Islet of Langerhans (tissue), 1 donor: ENCODE data around the gene CD3G.
"Not testable (repeated sequence)": the region's sequence is repeated elsewhere in the genome, so short reads cannot be mapped to it uniquely, and the experiment has no call there.

Experiments used
- FAIRE-seq: peaks from one replicate; lab custom pipeline; 2011; peaks lifted over from hg19 to GRCh38; lab: Jason Lieb, UNC

The CD3G gene

DNA sequence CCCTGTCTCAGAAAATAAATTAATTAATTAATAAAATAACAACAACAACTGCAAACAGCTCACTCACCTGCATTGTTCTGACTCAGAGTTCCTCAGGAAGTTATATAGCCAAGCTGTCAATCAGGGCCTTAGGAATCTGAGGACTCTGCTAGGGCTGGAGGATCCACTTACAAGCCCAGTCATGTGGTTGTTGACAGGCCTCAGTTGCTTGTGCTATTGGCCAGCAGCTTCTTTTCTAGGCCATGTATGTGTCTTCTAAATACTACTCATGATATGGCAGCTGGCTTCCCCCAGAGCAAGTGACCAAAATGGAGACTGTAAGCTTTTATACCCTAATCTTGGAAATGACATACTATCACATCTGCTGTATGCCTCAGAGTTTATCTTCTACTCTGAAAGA is 36.4 kb downstream of the CD3G start:
- FAIRE-seq, result no peak

DNA sequence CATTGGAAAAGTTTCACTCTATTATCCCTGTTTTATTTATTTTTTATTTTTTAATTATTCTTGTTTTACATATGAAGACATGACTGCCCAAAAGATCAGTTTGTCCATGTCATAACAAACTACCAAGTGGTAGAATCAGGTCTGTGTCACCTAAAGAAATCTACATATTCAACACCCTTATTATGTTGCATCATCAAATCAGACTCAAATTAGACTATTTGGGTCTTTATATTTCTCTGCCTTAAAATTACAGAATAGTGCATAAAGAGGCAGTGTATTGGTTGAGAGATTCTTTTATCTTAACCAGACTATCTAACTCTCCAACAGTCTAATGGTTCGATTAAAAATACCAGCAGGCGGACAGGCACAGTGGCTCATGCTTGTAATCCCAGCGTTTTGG is 38.8 kb downstream of the CD3G start:
- FAIRE-seq, result no peak

DNA sequence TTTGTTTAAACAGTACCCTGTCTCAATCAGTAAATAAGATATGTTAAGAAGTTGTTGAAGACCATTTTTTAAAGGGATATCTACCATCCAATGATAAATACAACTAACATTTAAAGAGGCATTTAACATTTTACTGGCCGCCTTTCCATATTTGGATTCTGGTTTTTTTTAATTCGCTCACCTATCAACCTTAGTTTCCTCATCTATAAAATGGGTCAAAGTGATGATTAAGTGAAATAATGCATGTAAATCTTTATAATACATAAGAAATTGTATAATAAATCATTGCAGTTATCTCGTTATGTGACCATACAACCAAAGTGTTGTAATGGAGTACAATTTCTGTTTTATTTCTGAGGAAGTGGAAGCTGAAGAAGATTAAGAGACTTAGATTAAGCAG is 39.5 kb downstream of the CD3G start:
- no peak for FAIRE-seq

DNA sequence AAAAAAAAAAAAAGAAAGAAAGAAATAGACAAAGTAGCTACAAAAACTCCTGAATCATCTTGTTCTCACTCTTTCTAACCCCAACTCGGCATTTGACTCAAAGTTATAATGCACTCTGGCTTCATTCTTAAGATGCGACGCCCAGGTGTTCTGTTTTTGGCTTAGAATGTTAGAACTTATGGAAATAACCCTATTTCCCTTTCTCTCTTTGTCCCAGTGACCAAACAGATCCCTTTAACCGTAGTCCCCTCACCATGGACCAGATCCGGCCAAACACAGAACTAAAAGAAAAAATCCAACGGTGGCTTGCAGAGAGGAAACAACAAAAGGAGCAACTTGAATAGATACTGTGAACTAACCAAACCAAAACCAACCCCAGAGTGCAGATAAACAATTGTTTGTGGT is 52.0 kb downstream of the CD3G start:
- no peak for FAIRE-seq

DNA sequence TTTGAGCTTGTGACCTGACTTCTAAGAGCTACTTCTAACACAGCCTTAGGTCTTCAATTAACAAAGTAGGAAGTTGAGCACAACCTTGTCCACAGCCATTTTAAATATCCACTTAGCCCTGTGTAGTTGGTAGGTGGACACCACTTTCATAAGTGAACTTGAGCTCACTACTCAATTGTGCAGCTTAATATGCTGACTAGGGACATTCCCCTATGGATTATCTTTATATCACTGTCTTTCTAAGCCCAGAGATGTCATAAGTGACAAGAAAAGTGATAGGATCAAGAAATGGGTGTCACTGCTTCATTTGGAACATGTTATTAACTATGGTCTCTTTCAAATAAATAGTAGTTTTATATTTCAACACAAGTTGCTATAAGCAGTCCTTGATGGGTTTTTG is 53.3 kb downstream of the CD3G start:
- no peak for FAIRE-seq

DNA sequence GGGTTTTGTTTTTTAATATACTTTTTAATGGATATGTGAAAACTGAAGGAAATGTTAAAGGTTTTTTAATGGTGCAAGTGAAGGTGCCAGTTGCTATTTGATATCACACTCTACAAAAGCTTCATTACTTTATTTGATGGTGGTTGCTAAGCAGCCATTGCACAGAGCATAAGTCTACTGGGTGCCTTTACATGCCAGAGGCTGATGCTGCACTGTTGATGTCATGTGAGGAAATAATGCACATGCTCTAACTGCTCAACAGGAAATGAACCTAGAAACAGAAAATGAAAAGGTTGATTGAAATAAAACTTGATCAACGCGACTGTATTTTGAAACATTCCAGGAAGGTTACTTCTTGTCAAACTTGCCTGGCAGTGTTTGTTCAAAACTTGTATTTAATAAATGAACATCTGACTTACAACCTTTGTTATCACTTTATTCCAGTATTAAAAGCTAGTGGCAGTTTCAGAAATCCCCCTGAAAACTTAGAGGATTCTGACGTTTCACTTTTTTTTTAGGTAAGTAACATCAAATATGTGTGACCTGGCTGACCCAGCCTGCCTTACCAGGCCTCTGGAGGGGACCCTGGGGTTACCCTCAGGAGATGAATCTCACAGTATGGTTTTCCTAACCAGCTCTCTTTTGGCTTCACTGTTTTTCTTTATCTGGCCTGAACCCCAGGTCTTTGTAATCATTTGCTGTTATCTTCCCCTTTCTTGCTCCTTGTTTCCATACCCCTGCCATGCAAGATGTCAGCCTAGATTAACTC is 54.8 kb downstream of the CD3G start:
- FAIRE-seq, result no peak

DNA sequence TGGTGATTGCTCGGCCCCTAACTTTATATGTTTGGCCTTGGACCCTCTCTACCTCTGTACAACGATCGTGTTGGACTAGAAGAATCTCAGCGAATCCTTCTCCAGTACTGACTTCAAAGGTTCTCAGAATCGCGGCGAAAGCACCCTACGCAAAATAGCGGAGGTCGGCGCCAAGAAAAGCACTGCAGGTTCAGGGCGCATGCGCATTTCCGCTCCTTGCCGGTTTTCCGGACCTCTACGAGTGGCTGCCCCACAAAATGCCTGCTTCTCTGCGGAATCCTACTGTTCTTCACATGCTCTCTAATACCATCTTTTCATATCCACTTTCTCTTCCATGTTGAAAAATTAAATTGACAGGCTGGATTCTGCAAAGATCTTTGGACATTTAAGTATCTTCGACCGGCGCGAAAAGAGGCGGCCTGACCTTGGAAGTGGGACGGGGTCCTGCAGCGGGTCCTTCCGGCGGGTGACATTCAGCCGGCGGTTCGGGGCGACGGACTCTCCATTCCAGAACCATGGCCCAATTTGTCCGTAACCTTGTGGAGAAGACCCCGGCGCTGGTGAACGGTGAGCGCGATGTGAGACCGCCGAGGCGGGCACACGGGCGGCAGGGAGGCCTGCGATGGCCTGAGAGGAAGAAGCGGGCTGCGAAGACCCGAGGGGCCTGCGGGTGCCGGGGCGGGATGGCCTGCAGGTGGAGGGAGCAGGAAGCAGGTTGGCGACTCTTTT is 57.2 kb downstream of the CD3G start, which contains the start of gene ATP5MG:
TSS of gene ATP5MG (plus strand) at position 456 of the 729 bp plus-strand sequence. CDS start at position 516, 60 bp downstream.
- FAIRE-seq, result peak; percentile 87

DNA sequence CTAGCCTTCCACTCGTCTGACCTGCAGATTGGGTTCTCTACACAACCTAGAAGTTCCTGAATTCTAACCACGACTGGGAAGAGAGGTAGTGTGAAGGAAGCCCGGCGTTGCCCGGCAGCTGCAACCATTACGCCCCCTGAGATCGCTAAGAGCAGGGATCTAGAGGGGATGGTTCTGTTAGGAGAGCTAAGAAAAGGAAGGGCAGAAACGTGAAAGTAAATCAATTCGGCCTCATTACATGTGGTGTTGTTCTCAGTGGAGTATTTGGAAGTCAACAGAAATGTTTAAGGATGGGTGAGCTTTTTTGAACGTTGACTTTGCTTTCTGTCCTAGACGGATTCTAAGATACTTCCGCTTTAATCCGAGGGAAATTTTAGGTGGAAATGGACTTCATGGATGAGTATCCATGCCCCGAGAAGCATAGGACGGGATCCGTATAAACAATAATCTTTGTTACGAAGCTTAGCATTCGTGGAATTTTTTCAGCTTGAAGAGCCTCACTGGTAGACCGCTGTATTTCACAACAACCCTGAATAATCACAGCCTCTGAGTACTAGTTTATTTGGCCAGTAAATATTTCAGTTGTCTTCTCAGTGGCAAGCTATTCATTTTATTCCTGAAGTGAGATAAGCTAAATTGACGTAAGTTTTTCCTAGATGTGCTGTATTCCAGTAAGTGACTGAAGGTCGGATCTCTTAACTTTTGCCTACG is 57.9 kb downstream of the CD3G start:
- no peak for FAIRE-seq

DNA sequence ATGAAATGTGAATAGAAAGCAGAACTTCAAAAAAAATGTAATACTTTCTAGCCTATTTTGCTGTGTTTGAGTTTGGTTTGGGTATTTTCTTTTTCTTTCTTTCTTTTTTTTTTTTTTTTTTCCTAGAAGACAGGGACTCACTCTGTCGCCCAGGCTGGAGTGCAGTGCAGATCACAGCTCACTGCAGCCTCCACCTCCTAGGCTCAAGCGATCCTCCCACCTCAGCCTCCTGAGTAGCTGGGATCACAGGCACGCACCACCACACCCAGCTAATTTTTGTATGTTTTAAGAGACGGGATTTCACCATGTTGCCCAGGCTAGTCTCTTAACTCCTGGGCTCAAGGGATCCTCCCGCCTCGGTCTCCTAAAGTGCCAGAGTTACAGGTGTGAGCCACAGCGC is 58.5 kb downstream of the CD3G start:
- not testable (repeated sequence) for FAIRE-seq
